Stimulated activated CD4-positive, alpha-beta T cell treated with anti-CD3 and anti-CD28 coated beads, Interleukin-1b, Interleukin-23, amount 100 ng/mL, for 48 hours (primary cell): ENCODE measurements around the gene MCIDAS.
A peak's percentile ranks its signal among the peaks of the same experiment; 100 is the strongest.

Experiments
- DNase-seq: peaks from one replicate; pipeline ENCODE4 v3.0.0-alpha.2; 2020

MCIDAS gene

DNA sequence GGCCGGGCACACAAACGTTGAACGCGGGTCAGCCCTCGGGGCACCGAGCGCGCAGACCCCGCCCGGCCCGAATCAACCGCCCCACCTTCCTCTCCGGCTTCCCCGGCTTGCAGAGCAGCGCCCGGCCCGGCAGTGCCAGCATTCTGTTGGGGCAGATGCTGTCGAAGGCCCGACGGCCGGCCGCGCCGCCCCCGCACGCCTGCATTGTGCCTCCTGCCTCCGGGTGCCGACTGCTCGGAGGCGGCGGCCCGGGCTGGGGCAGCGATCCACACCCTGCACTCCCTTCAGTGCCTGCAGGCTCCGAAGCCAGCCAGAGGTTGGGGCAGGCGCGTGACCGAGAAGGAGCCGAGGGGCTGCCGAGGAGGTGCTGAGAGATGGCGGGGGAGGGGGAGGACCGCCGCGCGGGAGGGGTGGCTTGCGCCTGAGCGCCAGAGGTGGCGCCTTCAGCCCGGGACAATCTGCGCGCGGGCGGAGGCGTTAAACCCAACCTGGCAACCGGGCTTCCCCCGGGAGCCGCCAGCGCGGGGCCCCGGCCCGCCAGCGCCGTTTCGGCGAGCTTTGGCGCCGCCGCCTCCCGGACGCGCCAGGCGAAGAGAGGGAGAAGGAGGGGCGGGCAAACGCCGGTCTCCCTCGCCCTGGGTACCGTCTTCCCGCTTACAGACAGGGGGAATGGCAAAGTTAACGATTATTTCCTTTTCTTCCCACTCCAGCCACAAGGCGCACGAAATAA lies at the start of gene MCIDAS:
MCIDAS (minus strand) TSS at position 382 of the 730 bp plus-strand sequence; CDS start at position 205, 177 bp downstream.
- DNase-seq, result peak; percentile 58

DNA sequence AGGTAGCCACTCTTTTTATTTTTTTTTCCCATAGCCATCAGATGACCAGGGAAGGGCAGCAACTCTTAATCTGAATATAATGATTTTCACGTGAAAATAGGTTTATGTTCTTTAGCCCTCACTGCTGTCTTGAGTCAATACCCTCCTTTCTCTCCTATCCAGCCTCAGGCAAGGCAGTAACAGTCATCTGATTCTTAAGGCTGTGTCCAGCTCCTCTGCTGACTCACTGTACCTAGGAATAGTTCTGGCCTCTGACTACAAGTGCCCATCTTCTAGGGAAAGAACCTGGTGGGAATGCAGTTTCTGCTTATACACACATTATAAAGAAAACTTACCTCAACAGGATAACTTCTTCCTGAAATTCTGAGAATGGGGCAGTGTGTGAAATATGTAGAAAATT lies 49.7 kb upstream of the MCIDAS start:
- no peak for DNase-seq

DNA sequence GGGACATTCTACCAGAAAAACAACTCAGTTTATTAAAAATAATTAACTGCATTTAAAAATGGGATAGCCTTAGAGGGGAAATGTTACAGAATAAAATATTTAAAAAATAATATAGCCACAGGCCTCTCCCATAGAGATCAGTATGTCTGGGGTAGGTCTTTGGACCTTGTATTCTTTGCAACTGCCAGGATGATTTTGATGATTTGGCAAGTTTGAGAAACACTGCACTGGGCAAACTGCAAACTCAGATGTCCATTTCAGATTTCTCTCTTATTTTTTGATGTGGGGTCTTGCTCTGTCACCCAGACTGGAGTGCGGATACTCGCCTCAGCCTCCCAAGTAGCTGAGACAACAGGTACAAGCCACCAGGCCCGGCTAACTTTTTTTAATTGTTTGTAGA lies 31.2 kb upstream of the MCIDAS start:
- no peak for DNase-seq

DNA sequence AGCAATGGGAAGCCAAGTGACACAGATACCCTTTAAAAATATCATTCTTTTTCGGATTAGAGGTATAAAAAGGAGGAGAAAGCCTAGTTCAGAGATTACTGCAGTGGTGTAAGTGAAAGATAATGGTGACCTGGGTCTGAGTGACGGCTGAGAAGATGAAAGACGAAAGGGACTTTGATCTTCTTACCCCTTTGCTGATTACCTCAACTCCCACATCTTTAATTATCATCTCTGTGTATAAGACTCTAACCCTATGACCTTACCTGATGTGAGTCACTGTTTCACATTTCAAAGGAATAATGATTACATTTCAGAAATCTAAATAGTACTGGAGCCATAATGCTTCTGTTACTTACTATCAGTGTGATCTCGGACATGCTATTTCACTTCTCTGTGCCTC lies 27.7 kb upstream of the MCIDAS start:
- no peak for DNase-seq

DNA sequence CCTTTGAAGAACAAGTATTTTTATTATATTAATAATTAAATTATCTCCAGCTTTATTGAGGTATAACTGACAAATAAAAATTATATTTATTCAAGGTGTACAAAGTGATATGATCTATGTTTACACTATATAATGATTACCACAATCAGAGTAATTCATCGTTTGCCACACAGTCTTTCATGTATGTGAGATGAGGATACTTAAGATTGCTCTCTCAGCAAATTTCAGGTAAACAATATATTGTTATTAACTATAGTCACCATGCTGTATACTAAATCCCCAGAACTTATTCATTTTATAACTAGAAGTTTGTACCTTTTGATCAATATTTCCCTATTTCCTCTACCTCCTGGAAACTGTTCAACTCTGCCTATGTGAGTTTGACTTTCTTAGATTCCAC lies 22.9 kb upstream of the MCIDAS start:
- no peak for DNase-seq

DNA sequence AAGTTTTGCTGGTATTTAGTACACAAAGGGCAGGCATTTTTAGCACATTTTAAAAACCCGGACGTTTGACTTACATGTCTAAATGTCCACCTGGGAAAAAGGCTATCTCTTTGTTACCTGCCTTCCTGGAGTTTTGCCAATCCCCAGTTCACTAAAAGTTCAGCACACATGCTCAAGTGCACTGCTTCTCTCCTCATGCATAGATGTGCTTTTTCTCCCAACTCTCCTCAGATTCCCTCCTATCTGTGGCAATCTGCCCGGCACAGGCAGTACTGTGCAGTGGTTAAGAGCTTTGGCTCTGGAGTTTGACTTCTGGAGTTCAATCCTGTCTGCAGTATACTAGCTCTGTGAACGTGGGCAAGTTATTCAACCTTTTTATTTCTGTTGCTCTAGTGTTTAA lies 14.6 kb upstream of the MCIDAS start:
- DNase-seq, result no peak

DNA sequence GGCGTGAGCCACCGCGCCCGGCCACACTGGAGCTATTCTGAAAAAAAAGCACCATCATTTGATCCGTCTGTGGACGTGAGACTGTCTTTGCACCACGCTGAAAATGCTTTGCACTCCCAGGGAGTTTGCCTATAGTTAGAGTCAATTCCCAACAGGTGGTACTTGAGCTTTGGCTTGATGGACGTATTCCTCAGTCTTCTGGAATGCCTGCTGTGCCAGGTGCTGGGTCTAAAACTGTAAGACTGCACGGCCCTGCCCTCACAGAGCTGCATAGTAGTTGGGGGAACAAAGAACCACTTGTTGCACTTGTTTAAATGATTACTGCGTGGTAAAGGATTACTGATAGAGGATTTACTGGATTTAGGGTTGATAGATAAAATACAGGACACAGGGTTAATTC lies 9.7 kb upstream of the MCIDAS start:
- DNase-seq, result no peak

DNA sequence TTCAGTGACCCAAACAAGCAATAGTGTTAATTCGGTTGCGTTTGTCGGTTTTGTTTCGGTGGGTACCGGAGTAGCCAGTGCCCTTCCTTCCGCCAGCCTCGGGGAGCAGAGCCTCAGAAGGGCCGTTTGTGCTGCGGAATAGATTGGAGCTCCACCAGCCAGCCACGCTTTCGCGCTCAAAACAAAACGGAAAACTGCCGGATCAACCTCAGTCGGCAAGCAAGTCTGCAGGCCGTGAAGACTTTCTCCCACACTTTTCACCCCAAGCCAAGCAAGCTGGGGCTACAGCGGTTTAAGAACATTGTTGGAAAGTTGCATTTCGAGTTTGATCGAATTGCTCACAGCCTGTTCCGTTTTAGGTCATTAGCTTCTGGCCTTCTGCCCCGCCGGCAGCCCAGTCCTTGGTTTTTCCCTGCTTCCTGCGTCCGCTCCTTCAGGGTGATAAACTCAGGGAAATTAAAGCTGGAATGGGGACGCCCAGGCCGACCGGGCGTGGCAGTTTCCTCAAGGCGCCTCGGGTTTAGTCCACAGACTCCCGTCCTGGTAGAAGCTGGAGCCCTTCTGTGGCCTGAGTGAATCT lies 7.1 kb upstream of the MCIDAS start:
- DNase-seq, result no peak

DNA sequence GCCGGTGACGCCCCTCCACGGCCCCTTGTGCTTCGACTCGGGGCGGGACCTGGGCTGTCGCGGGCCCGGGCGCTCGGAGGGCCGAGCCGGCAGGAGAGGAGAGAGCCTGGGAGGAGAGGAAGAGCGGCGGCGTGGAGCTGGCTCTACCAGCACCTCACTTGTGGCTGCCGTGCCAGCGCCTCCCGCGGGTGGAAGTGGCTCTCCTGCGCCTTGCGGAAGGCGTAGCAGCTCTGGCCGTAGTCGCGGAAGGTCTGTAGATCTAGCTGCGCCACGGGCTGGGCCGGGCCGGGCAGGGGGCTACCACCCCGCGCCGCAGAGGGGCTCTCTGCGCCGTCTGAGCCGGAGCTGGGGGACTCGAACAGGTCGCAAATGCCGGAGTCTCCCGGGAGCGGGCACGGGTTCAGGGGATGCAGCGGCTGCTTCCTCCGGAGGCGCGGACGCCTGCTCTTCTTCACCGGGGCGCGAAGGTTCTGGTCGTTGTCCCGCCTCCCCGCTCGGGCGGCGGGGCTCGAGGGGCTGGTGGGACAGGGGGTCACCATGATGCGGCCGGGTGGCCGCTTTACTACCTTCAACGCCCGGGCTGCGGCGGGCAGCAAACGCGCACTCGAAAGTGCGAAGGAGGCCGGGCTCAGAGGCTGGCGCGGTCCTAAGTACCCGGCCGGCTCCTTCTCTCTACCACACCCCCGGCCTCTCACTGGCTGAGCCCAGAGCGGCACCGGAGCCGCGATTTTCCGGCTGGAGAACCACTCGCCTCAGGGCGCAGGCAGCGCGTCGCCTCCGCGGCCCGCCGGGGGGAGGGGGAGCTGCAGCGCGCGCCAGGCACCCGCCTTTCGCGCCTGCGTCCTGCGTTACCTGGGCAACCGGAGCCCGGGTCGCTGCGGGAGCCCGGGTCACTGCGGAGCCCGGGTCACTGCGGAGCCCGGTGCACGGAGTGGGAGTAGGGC lies 6.1 kb upstream of the MCIDAS start, which contains the start of gene CCNO:
CCNO (minus strand) TSS at position 624 of the 944 bp plus-strand sequence; CDS start at position 539, 85 bp downstream.
- DNase-seq, result peak; percentile 63

DNA sequence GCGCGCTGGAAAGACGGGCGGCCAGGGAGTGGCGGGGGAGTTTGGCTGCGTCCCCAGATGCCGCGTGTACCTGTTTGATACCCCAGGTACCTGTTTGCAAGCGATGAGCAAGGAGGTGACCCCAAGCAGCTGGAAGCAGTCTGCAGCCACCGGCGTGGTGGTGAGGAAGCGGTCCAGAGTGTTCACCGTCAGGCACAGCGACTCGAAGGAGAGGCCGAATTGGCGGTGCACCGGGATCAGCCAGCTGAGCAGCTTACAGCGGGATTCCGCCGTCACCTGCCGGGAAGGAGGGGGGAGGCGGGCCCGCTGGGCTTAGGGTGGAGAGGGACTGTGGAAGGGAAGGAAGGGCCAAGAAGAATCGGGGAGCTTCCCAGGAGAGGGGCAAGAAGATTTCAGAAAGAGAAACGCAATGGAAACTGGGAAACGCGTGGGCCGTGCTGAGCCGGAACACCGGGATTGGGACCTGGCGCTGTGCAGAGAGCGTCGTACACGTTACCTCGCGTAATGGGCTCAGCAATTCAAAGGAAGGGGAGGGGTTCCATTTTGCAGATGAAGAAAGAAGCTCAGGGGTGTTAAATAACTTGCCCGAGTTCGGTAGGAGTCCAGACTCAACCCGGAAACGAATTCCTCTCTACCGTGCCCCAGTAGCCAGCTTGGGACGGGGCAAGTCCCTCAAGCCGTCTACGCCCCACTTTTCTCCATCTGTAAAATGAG lies 5.3 kb upstream of the MCIDAS start:
- no peak for DNase-seq

DNA sequence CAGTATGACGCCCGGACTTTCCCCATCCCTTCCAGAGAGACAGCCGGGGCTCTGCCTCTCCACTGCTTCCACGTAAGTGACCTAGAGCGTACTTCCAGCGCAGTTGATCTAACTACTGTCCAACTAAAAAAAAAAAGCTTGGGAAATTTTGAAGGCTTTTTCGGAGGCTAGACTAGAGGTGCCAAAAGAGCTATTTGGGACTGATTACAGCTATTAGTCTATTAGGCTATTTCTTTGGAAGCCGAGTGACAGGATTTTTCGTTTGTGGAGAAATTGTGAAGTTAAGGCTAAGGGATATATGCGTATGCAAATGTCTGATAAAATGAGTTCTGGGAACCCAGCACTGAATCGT lies 4.8 kb upstream of the MCIDAS start:
- no peak for DNase-seq

DNA sequence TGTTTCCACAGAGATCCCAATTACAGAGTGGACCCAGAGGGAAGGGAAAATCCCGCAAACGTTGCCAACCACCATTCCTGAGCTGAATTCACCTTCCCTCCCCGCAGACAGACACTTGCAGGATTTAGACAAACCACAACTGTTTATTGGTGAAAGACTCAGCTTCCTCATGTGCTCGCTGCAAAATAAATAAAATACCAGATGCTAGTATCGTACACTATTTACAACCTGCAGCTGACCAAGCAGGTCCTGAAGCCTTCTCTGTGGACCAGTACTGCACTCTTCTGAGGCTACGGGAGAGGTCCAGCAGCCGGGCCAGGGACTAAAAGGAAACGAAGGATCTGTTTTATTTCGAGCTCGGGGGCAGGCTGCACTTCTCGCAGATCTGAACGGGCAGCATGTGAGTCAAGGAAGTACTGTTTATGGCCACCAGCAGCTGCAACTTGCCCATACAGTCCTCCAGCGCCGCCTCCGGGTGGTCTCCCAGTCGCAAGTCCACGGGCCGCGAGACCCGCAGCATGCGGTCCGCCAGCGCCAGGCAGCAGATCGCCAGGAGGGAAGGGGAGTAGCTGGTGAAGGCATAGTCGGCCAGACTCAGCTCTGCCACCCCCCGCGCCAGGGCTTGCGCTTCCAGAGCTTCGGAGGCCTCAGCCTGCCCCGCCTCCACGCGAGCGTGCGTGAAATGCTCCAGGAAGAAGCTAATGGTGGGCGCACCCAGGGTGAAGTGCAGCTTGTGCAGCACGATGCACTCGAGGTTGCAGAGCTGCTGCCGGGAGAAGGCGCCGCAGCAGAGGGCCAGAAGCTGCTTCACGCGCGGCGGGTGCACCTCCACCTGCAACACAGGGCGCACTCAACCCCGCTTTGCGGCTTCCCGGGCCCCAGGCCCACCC lies 4.2 kb upstream of the MCIDAS start:
- no peak for DNase-seq

DNA sequence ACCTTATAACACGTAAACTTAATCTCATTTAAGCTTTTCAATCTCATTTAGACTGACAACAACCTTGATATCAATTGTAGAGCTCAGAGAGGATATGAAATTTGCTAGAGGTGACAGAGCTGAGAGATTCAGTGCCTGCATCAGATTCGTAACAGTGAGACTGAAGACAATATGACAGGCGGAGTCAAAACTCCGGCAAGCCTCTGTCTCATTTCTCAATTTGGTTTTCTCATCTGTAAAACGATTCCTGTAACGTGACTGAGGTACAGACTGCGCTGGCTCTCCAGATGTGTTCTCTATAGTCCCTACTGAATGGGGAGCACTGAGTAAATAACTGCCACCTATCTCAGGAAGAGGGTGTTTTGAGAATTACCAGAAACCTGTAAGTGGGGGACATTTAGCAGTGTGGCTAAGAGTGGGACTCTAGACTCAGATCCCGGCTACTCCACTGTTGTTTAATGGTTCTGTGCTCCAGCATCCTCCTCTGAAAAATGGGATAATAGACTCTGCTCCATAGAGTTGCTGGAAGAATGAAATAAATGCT lies 3.0 kb upstream of the MCIDAS start:
- DNase-seq, result no peak

DNA sequence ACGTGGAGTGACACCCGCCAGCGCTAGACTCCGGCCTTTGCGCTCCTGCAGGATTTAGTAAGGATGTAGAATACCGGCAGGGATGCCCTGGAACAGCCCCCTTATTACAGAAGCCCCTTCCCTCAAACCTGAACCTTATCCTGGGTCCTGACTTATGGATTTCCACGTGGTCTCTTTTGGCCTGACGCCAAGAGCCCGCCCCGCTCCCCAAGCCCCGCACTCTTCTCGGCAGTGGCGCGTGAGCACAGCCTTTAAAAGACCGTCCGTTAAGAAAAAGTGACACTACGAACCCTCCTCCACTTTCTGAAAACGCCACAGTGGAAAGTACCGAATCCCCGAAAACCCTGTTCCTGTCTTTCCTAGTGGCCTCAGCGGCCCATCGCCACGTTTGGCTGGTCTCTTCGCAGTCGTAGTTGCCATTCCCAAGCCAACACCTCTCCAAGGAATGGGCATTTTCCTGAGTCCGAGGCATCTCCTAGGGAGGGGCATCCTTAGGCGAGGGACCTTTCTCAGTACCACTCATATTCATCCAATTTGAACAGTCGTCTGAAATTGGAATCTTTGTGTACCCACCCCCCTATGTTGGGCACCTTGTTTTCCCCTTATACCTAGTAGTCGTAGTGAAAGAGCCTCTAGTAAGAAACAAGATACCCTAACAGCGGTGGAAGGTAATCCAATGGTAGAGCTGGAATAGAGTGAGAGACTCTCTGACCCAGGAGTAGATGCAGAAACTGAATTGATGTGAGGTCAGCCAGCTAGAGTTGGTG lies 732 bp upstream of the MCIDAS start:
- no peak for DNase-seq

DNA sequence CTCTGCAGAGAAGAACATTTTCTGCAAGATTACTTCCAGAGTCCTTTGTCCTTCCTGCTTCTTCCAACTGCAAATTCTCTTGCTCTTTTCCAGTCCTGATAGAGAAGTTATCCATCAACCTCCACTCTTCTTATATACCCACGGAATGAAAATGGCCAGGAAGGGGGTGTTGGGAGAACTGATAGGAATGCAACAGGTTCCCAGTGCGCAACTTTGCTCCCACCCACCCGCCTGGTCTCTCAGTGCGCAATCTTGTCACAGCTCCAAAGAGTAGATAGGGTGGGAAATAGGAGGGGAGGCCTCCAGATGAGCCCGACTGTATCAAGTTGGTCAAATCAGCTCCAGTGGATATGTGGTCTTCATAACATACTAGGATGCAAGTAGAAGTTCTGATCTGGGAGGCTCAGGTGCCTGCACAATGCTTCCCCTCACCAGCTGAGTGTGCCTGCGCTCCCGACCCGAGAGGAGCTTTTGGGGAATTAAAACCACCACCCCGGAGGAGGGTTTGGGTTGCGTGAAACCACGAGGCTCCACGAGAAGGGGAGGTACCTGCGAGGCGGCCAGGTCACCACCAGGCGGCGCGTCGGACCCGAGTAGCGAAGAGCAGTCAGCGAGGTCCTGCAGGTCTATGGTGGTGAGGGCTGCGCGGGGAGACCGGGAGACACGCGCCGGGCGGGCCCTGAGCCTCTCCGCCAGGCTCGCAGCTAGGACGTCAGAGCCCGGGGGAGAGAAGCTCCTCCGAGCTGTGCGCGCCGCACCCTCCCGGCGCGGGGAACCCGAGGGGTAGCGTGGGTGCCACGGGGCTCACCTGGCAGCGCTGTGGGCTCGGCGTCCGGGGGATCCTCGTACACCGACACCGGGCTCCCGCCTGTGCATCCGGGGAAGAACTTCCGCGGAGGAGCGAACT lies 835 bp downstream of the MCIDAS start:
- DNase-seq, result peak; percentile 75

DNA sequence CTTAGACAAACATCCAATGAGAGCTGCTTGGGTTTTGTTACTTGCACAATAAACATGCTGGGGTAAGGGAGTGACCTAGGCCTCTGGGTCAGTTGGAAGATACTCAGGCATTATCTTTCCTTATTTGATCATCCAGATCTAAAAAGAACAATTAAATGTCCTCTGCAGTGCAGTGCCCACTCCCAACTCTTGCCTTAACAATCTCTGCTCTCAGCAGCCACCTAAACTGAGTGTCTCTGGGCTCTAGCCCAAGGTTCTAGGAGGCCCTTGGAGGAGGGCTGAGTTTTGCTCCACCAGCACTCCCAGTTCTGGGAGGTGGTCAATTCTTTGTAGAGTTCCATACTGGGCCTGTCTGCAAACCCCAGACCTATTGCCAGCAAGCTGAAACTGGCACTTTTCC lies 1.8 kb downstream of the MCIDAS start:
- DNase-seq, result no peak

DNA sequence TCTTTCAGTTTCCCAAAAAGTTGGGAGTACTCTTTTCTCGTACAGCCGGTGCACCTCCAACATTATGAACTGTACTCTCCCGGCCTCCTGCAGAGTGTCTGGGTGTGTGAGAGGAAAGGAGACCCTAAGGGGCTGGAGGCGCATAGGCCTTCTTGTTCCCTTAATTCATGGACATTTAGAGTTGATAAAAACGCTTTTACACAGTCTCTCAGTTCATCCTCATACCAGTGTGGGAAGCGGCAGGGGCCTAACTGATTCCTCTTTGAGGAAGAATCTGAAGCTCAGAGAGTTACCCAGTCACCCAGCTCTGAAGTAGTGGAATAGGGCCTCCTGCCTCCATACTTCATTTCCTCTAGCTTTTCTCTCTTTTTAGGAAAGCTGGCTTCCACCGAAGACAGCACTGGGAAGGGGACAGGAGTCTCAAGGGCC lies 3.3 kb downstream of the MCIDAS start:
- DNase-seq, result no peak

DNA sequence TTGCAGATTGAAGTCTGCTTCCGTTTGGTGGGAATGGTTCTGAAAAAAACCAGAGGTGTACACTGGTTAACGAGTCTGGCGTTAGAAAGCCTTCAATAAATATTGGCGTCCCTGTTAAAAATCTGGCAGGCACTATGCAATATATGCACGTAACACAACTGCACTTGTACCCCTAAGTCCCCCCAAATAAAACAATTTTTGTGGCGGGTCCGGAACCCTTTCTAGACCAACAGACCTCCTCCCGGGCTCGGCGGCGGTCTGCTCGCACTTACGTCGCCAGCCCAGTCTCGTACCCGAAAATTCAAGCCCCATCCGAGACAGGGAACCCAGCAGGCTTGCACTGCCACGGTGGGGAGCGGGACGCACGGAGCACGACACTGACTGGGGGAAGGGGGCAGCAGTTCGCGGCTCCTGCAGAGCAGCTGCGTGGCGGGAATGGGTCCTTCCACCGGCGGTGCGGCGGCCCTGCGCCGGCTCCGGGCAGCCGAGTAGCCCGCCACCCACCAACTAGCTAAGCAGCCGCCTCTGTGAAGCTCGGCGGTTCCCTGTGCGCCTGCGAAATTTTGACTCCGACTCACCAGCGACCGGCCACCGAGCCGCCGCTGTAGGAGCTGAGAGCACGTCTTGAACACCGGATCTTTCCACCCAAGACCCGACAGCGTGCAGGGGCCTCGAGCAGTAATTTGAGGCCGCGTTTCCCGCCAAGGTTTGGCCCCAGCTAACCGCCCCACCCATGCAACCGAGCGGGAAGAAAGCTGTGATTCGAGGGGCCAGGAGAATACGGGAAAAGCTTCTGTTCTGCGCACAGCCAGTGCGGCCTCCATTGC lies 3.9 kb downstream of the MCIDAS start:
- DNase-seq, result no peak
